T-helper 2 cell treated with Interferon-gamma antibody and Interleukin-4, amounts not matched to agents 5 μg/mL and 100 μg/mL, for 36 hours (primary cell): Measurements from ENCODE around the gene OR12D2.
"Not testable (repeated sequence)": the region's sequence is repeated elsewhere in the genome, so short reads cannot be mapped to it uniquely, and the experiment has no call there.

ENCODE experiments used
- DNase-seq: peaks from one replicate; pipeline ENCODE4 v3.0.0; 2021; ENCODE audit warnings: low spot score
- H3K27ac Mint-ChIP-seq: one replicate; pipeline ENCODE4 v1.8.0; 2021; ENCODE audit warnings: mild to moderate bottlenecking, mixed read lengths
- H3K27me3 Mint-ChIP-seq: one replicate; pipeline ENCODE4 v1.8.0; 2021; ENCODE audit warnings: low read depth, mixed read lengths
- H3K36me3 Mint-ChIP-seq: one replicate; pipeline ENCODE4 v1.8.0; 2021; ENCODE audit warnings: low read depth, mixed read lengths
- H3K4me1 Mint-ChIP-seq: one replicate; pipeline ENCODE4 v1.8.0; 2021; ENCODE audit warnings: low read depth, mixed read lengths
- H3K4me3 Mint-ChIP-seq: one replicate; pipeline ENCODE4 v1.8.0; 2022; ENCODE audit warnings: mild to moderate bottlenecking, moderate library complexity, mixed read lengths
- H3K9me3 Mint-ChIP-seq: one replicate; pipeline ENCODE4 v1.8.0; 2021; ENCODE audit warnings: mixed read lengths

OR12D2 gene

GRCh38 chr6:29395331-29395730 lies at the start of gene OR12D2:
OR12D2 (plus strand) TSS chr6:29395631; CDS start chr6:29396700, 1,069 bp downstream.
- no peak for DNase-seq
- Mint-ChIP-seq H3K9me3 (no peaks in the 10 kb centered on the region), H3K4me3 (no peak within 1 kb of the TSS), H3K27ac (no peak within 1 kb of the TSS), H3K27me3 (peaks cover 12% of the 10 kb centered on the region), H3K36me3 (no peaks in the 10 kb centered on the region), H3K4me1 (no peaks in the 10 kb centered on the region)

GRCh38 chr6:29349348-29349747 lies 46.1 kb upstream of the OR12D2 start:
- not testable (repeated sequence) for H3K27ac Mint-ChIP-seq, DNase-seq, H3K36me3 Mint-ChIP-seq, H3K9me3 Mint-ChIP-seq, H3K4me3 Mint-ChIP-seq, H3K4me1 Mint-ChIP-seq, H3K27me3 Mint-ChIP-seq

- H3K4me1 Mint-ChIP-seq = no peaks in the 10 kb centered on the region
- no peak for DNase-seq
- no peak overlapping the region for H3K27ac Mint-ChIP-seq
- no peaks in the 10 kb centered on the region for H3K36me3 Mint-ChIP-seq
- peaks cover 8% of the 10 kb centered on the region for H3K27me3 Mint-ChIP-seq
- no peaks in the 10 kb centered on the region for H3K9me3 Mint-ChIP-seq
- H3K4me3 Mint-ChIP-seq = no peak overlapping the region
These were observed 40.5 kb upstream of the OR12D2 start for GRCh38 chr6:29354980-29355379.

- Mint-ChIP-seq H3K36me3 (no peaks in the 10 kb centered on the region), H3K27me3 (peaks cover 8% of the 10 kb centered on the region), H3K9me3 (no peaks in the 10 kb centered on the region), H3K4me3 (no peak overlapping the region), H3K27ac (no peak overlapping the region), H3K4me1 (no peaks in the 10 kb centered on the region)
- DNase-seq = no peak
These were observed 39.8 kb upstream of the OR12D2 start for GRCh38 chr6:29355603-29356002.

DNA sequence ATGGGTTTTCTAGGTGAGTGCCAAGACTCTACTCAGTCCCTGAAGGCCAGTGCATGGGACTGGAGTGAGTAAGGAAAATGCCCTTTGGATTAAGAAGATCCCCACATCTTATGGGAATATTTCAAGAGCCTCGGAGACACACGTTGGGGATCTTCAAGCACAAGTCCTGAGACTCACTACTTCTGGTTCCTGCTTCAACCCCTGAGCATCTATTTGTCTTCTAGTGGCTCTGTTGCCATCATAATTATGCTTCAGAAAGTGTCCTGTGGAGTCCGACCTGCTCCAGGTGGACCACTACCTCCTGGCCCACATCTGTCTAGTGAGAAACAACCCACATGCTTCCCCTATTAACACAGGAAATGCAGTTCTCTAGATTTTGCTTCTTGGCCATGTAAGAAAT lies 26.7 kb upstream of the OR12D2 start, which contains the start of gene OR5V1:
OR5V1 (minus strand) TSS at position 101 of the 400 bp plus-strand sequence. CDS start 12,670 bp downstream, outside the sequence.
- H3K27ac Mint-ChIP-seq = no peak within 1 kb of the TSS
- DNase-seq = no peak
- H3K4me3 Mint-ChIP-seq = no peak within 1 kb of the TSS
- no peaks in the 10 kb centered on the region for H3K36me3 Mint-ChIP-seq
- H3K27me3 Mint-ChIP-seq = no peaks in the 10 kb centered on the region
- H3K4me1 Mint-ChIP-seq = no peaks in the 10 kb centered on the region
- H3K9me3 Mint-ChIP-seq = no peaks in the 10 kb centered on the region

GRCh38 chr6:29375191-29375590 lies 20.2 kb upstream of the OR12D2 start, which contains the start of gene OR12D3:
OR12D3 (minus strand) TSS chr6:29375291; CDS start chr6:29375287, 4 bp downstream.
- H3K4me3 Mint-ChIP-seq = no peak within 1 kb of the TSS
- no peaks in the 10 kb centered on the region for H3K36me3 Mint-ChIP-seq
- H3K27me3 Mint-ChIP-seq = peaks cover 5% of the 10 kb centered on the region
- no peaks in the 10 kb centered on the region for H3K9me3 Mint-ChIP-seq
- H3K4me1 Mint-ChIP-seq = no peaks in the 10 kb centered on the region
- H3K27ac Mint-ChIP-seq = no peak within 1 kb of the TSS
- DNase-seq = no peak

DNA sequence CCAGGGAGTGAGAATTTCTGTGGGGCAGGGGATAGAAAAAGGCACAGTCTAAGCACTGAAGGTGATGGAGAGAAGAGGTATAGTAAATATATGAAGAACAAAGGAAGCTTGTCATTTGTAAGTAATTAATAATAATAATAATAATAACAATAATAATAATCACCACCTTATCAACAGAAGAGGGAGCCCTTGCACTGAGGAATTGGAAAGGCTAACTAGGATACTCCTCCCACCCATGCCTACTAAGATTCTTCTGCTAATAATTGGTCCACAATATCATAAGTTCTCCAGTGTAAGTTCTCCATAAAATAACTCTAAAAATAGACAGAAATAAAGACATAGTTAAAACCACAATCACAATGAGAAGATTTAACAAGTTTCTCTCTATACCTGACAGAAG lies 19.4 kb upstream of the OR12D2 start:
- Mint-ChIP-seq H3K27ac (no peak overlapping the region), H3K4me1 (no peaks in the 10 kb centered on the region), H3K9me3 (no peaks in the 10 kb centered on the region), H3K36me3 (no peaks in the 10 kb centered on the region), H3K4me3 (no peak overlapping the region), H3K27me3 (peaks cover 5% of the 10 kb centered on the region)
- no peak for DNase-seq

DNA sequence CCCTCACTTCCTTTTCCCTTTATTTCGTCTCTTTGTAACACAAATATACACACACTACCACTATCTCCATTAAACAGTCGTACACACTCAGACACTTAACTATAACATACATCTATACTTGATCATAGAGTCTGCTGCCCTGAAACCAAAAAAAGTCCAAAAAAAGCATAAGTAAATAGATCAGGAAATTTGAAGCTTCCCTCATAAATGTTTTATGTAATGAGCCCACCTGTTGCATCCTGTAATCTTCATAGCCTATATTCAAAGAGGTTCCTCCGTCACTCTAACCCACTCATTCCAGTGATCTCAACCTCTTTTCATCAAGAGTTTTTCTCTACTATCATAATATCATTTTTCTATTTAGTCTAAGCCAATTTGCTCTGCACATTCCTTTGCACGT lies 6.9 kb upstream of the OR12D2 start:
- no peaks in the 10 kb centered on the region for H3K4me1 Mint-ChIP-seq
- DNase-seq = no peak
- peaks cover 3% of the 10 kb centered on the region for H3K27me3 Mint-ChIP-seq
- no peaks in the 10 kb centered on the region for H3K36me3 Mint-ChIP-seq
- no peaks in the 10 kb centered on the region for H3K9me3 Mint-ChIP-seq
- H3K4me3 Mint-ChIP-seq = no peak overlapping the region
- no peak overlapping the region for H3K27ac Mint-ChIP-seq

DNA sequence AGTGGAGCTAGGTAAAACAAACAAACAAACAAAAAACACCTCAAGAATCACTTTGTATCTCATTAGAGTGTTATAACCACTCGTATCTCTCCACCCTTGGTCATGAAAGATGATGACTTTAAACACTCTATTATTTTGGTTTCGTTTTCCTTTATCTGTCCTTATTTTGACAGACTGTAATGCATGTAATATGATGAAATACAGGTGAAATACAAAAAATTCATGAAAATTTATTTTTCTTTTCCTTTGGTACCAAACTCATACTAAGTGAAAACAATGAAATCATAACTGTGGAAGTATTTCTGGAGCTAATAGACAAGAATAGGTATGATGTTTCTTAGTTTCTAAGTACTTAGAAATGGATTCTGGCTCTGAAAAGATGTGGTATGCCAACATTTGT lies 4.1 kb downstream of the OR12D2 start:
- Mint-ChIP-seq H3K36me3 (no peaks in the 10 kb centered on the region), H3K4me3 (no peak overlapping the region), H3K27ac (no peak overlapping the region), H3K27me3 (peaks cover 13% of the 10 kb centered on the region), H3K9me3 (no peaks in the 10 kb centered on the region), H3K4me1 (no peaks in the 10 kb centered on the region)
- no peak for DNase-seq

GRCh38 chr6:29403801-29404200 lies 8.4 kb downstream of the OR12D2 start:
- H3K27me3 Mint-ChIP-seq = peaks cover 4% of the 10 kb centered on the region
- no peak overlapping the region for H3K27ac Mint-ChIP-seq
- no peaks in the 10 kb centered on the region for H3K4me1 Mint-ChIP-seq

DNA sequence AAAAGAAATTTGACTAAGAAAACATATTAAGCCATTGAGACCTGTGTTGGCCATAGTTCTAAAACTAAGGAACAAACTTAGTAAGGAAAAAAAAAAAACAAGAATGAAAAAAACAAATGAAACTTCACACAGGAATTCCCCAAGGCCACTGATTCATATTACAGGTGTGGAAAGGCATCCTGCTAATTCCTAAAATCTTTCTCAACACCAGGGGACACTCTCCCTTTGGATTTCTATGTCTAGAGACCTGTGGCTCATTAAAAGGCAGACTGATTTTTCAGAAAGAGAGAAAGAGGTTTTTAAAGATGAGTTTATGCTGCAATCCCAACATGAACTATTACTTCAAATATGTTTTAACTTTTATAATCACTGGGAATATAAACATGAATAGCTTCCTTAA lies 19.2 kb downstream of the OR12D2 start, which contains the start of gene OR12D1:
OR12D1 (plus strand) TSS at position 341 of the 400 bp plus-strand sequence.
- H3K27ac Mint-ChIP-seq = no peak within 1 kb of the TSS
- H3K4me3 Mint-ChIP-seq = no peak within 1 kb of the TSS
- peaks cover 9% of the 10 kb centered on the region for H3K9me3 Mint-ChIP-seq
- no peaks in the 10 kb centered on the region for H3K4me1 Mint-ChIP-seq
- H3K36me3 Mint-ChIP-seq = no peaks in the 10 kb centered on the region
- no peak for DNase-seq
- peaks cover 1% of the 10 kb centered on the region for H3K27me3 Mint-ChIP-seq

More at GRCh38 chr6:29403801-29404200, 8.4 kb downstream of the OR12D2 start:
- H3K36me3 Mint-ChIP-seq = no peaks in the 10 kb centered on the region
- DNase-seq = no peak
- no peaks in the 10 kb centered on the region for H3K9me3 Mint-ChIP-seq
- no peak overlapping the region for H3K4me3 Mint-ChIP-seq

- no peak for DNase-seq
- H3K27ac Mint-ChIP-seq = no peak overlapping the region
- H3K36me3 Mint-ChIP-seq = no peaks in the 10 kb centered on the region
- H3K4me1 Mint-ChIP-seq = no peaks in the 10 kb centered on the region
- H3K27me3 Mint-ChIP-seq = peaks cover 2% of the 10 kb centered on the region
- H3K9me3 Mint-ChIP-seq = no peaks in the 10 kb centered on the region
- no peak overlapping the region for H3K4me3 Mint-ChIP-seq
These were observed 24.1 kb downstream of the OR12D2 start for GRCh38 chr6:29419516-29419915.

DNA sequence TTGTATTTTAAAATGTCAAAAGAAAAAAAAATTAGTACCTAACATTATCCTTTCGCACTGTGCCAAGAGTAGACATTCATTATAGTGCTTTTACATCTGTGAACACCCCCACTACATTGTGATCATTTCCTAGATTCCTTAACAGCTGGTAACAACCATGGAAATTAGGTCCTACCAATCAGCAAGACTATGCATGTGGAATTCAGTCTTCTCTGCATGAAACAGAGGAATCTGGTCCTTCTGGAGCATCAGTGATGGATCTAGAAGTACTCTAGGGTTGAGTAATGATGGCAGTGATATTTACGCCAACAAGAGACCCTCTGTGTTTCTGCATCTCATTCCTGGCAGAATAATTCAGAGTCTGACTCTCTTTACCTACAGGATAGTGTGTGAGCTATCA lies 28.7 kb downstream of the OR12D2 start:
- Mint-ChIP-seq H3K36me3 (no peaks in the 10 kb centered on the region), H3K4me3 (no peak overlapping the region), H3K27me3 (peaks cover 2% of the 10 kb centered on the region), H3K27ac (no peak overlapping the region), H3K4me1 (no peaks in the 10 kb centered on the region), H3K9me3 (no peaks in the 10 kb centered on the region)
- DNase-seq = no peak

GRCh38 chr6:29424575-29424974 lies 29.1 kb downstream of the OR12D2 start:
- H3K36me3 Mint-ChIP-seq = no peaks in the 10 kb centered on the region
- H3K27me3 Mint-ChIP-seq = peaks cover 2% of the 10 kb centered on the region
- DNase-seq = no peak
- H3K9me3 Mint-ChIP-seq = no peaks in the 10 kb centered on the region
- H3K4me3 Mint-ChIP-seq = no peak overlapping the region
- no peak overlapping the region for H3K27ac Mint-ChIP-seq
- no peaks in the 10 kb centered on the region for H3K4me1 Mint-ChIP-seq

DNA sequence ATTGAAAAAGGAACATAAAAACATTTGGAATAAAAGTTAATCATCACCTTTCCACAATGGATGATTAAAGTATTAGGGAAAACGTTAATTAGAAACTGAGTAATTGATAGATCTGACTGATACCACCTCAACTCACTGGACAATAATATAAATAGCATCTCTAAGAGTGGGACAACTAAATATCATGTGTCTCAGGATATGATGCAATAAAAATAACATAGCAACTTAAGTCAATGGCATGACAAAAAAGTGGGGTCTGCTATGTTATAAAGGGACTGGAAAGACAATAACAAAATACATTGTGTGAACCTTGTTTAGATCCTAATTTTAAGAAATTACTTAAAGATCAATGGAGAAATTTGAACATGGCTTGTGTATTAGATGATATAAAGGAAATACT lies 29.6 kb downstream of the OR12D2 start:
- H3K27me3 Mint-ChIP-seq = peaks cover 3% of the 10 kb centered on the region
- no peak overlapping the region for H3K4me3 Mint-ChIP-seq
- no peak overlapping the region for H3K27ac Mint-ChIP-seq
- DNase-seq = no peak
- H3K36me3 Mint-ChIP-seq = no peaks in the 10 kb centered on the region
- H3K9me3 Mint-ChIP-seq = no peaks in the 10 kb centered on the region
- no peaks in the 10 kb centered on the region for H3K4me1 Mint-ChIP-seq
